ENCODE data around the gene MAL.
"Not testable (repeated sequence)": the region's sequence is repeated elsewhere in the genome, so short reads cannot be mapped to it uniquely, and the experiment has no call there.

The MAL gene

GRCh38 chr2:95031726-95032116, 6.2 kb downstream of the MAL start:
- Histone ChIP-seq H3K27ac (ENCODE audit: insufficient read depth, low read depth, low read length, poor library complexity, severe bottlenecking) (no peak overlapping the region), H3K4me3 (ENCODE audit: insufficient read depth, low read depth, low read length) (no peak overlapping the region), H3K36me3 (ENCODE audit: control insufficient read depth, insufficient read depth, low read length) (no peaks in the 10 kb centered on the region), H3K9me3 (ENCODE audit: control insufficient read depth, low read length) (no peaks in the 10 kb centered on the region), H3K4me1 (ENCODE audit: control insufficient read depth, insufficient read depth, low read length) (peaks cover 9% of the 10 kb centered on the region), H3K27me3 (ENCODE audit: control insufficient read depth, insufficient read depth, low read length, poor library complexity, severe bottlenecking) (peaks cover 27% of the 10 kb centered on the region)
- WGBS, 2 experiments = 81 to 89% methylated on average over 1 of the region's 1 CpG

- H3K9me3 ChIP-seq (ENCODE audit: control insufficient read depth, low read length) = no peaks in the 10 kb centered on the region
- no peak overlapping the region for H3K27ac ChIP-seq (ENCODE audit: insufficient read depth, low read depth, low read length, poor library complexity, severe bottlenecking)
- 84 to 90% methylated on average over 3 of the region's 3 CpGs for WGBS, 2 experiments
- no peak overlapping the region for H3K4me3 ChIP-seq (ENCODE audit: insufficient read depth, low read depth, low read length)
- H3K27me3 ChIP-seq (ENCODE audit: control insufficient read depth, insufficient read depth, low read length, poor library complexity, severe bottlenecking) = peaks cover 21% of the 10 kb centered on the region
- no peaks in the 10 kb centered on the region for H3K36me3 ChIP-seq (ENCODE audit: control insufficient read depth, insufficient read depth, low read length)
- peaks cover 9% of the 10 kb centered on the region for H3K4me1 ChIP-seq (ENCODE audit: control insufficient read depth, insufficient read depth, low read length)
Measured at GRCh38 chr2:95032341-95032740, 6.8 kb downstream of the MAL start.

- Histone ChIP-seq H3K9me3 (ENCODE audit: control insufficient read depth, low read length) (no peaks in the 10 kb centered on the region), H3K4me1 (ENCODE audit: control insufficient read depth, insufficient read depth, low read length) (peaks cover 9% of the 10 kb centered on the region), H3K36me3 (ENCODE audit: control insufficient read depth, insufficient read depth, low read length) (no peaks in the 10 kb centered on the region), H3K27me3 (ENCODE audit: control insufficient read depth, insufficient read depth, low read length, poor library complexity, severe bottlenecking) (peaks cover 14% of the 10 kb centered on the region), H3K4me3 (ENCODE audit: insufficient read depth, low read depth, low read length) (no peak overlapping the region), H3K27ac (ENCODE audit: insufficient read depth, low read depth, low read length, poor library complexity, severe bottlenecking) (no peak overlapping the region)
- WGBS, 2 experiments = 72 to 75% methylated on average over 16 of the region's 16 CpGs
Measured at GRCh38 chr2:95032868-95033603, 7.5 kb downstream of the MAL start.

GRCh38 chr2:95034221-95034620, 8.7 kb downstream of the MAL start:
- no peaks in the 10 kb centered on the region for H3K36me3 ChIP-seq (ENCODE audit: control insufficient read depth, insufficient read depth, low read length)
- H3K27ac ChIP-seq (ENCODE audit: insufficient read depth, low read depth, low read length, poor library complexity, severe bottlenecking) = no peak overlapping the region
- WGBS, 2 experiments = 91 to 93% methylated on average over 4 of the region's 4 CpGs
- H3K4me1 ChIP-seq (ENCODE audit: control insufficient read depth, insufficient read depth, low read length) = peaks cover 9% of the 10 kb centered on the region
- peaks cover 2% of the 10 kb centered on the region for H3K27me3 ChIP-seq (ENCODE audit: control insufficient read depth, insufficient read depth, low read length, poor library complexity, severe bottlenecking)
- H3K4me3 ChIP-seq (ENCODE audit: insufficient read depth, low read depth, low read length) = no peak overlapping the region
- no peaks in the 10 kb centered on the region for H3K9me3 ChIP-seq (ENCODE audit: control insufficient read depth, low read length)

GRCh38 chr2:95034818-95035217, 9.3 kb downstream of the MAL start:
- 83 to 85% methylated on average over 7 of the region's 7 CpGs for WGBS, 2 experiments
- H3K4me1 ChIP-seq (ENCODE audit: control insufficient read depth, insufficient read depth, low read length) = peaks cover 9% of the 10 kb centered on the region
- H3K36me3 ChIP-seq (ENCODE audit: control insufficient read depth, insufficient read depth, low read length) = no peaks in the 10 kb centered on the region
- H3K4me3 ChIP-seq (ENCODE audit: insufficient read depth, low read depth, low read length) = no peak overlapping the region
- no peaks in the 10 kb centered on the region for H3K27me3 ChIP-seq (ENCODE audit: control insufficient read depth, insufficient read depth, low read length, poor library complexity, severe bottlenecking)
- no peak overlapping the region for H3K27ac ChIP-seq (ENCODE audit: insufficient read depth, low read depth, low read length, poor library complexity, severe bottlenecking)
- H3K9me3 ChIP-seq (ENCODE audit: control insufficient read depth, low read length) = no peaks in the 10 kb centered on the region

- Histone ChIP-seq H3K27me3 (ENCODE audit: control insufficient read depth, insufficient read depth, low read length, poor library complexity, severe bottlenecking) (no peaks in the 10 kb centered on the region), H3K4me1 (ENCODE audit: control insufficient read depth, insufficient read depth, low read length) (no peaks in the 10 kb centered on the region), H3K9me3 (ENCODE audit: control insufficient read depth, low read length) (no peaks in the 10 kb centered on the region), H3K36me3 (ENCODE audit: control insufficient read depth, insufficient read depth, low read length) (no peaks in the 10 kb centered on the region), H3K27ac (ENCODE audit: insufficient read depth, low read depth, low read length, poor library complexity, severe bottlenecking) (no peak overlapping the region), H3K4me3 (ENCODE audit: insufficient read depth, low read depth, low read length) (no peak overlapping the region)
- WGBS, 2 experiments = 90 to 91% methylated on average over 3 of the region's 3 CpGs
Measured at GRCh38 chr2:95036596-95037383, 11.3 kb downstream of the MAL start.

GRCh38 chr2:95037384-95037839, 11.9 kb downstream of the MAL start:
- no peak overlapping the region for H3K4me3 ChIP-seq (ENCODE audit: insufficient read depth, low read depth, low read length)
- no peaks in the 10 kb centered on the region for H3K36me3 ChIP-seq (ENCODE audit: control insufficient read depth, insufficient read depth, low read length)
- H3K4me1 ChIP-seq (ENCODE audit: control insufficient read depth, insufficient read depth, low read length) = no peaks in the 10 kb centered on the region
- 91 to 93% methylated on average over 2 of the region's 2 CpGs for WGBS, 2 experiments
- no peaks in the 10 kb centered on the region for H3K27me3 ChIP-seq (ENCODE audit: control insufficient read depth, insufficient read depth, low read length, poor library complexity, severe bottlenecking)
- H3K9me3 ChIP-seq (ENCODE audit: control insufficient read depth, low read length) = no peaks in the 10 kb centered on the region
- no peak overlapping the region for H3K27ac ChIP-seq (ENCODE audit: insufficient read depth, low read depth, low read length, poor library complexity, severe bottlenecking)

- H3K4me3 ChIP-seq (ENCODE audit: insufficient read depth, low read depth, low read length); H3K4me1 ChIP-seq (ENCODE audit: control insufficient read depth, insufficient read depth, low read length); H3K9me3 ChIP-seq (ENCODE audit: control insufficient read depth, low read length); H3K36me3 ChIP-seq (ENCODE audit: control insufficient read depth, insufficient read depth, low read length); H3K27me3 ChIP-seq (ENCODE audit: control insufficient read depth, insufficient read depth, low read length, poor library complexity, severe bottlenecking); H3K27ac ChIP-seq (ENCODE audit: insufficient read depth, low read depth, low read length, poor library complexity, severe bottlenecking): not testable (repeated sequence)
- WGBS, 2 experiments = 88 to 92% methylated on average over 3 of the region's 3 CpGs
Measured at GRCh38 chr2:95037841-95038585, 12.5 kb downstream of the MAL start.

GRCh38 chr2:95038635-95039298, 13.3 kb downstream of the MAL start:
- no peaks in the 10 kb centered on the region for H3K36me3 ChIP-seq (ENCODE audit: control insufficient read depth, insufficient read depth, low read length)
- 93 to 94% methylated on average over 4 of the region's 4 CpGs for WGBS, 2 experiments

More at GRCh38 chr2:95038635-95039298, 13.3 kb downstream of the MAL start:
- H3K4me3 ChIP-seq (ENCODE audit: insufficient read depth, low read depth, low read length) = no peak overlapping the region
- no peaks in the 10 kb centered on the region for H3K9me3 ChIP-seq (ENCODE audit: control insufficient read depth, low read length)
- H3K27me3 ChIP-seq (ENCODE audit: control insufficient read depth, insufficient read depth, low read length, poor library complexity, severe bottlenecking) = no peaks in the 10 kb centered on the region
- no peak overlapping the region for H3K27ac ChIP-seq (ENCODE audit: insufficient read depth, low read depth, low read length, poor library complexity, severe bottlenecking)
- peaks cover 2% of the 10 kb centered on the region for H3K4me1 ChIP-seq (ENCODE audit: control insufficient read depth, insufficient read depth, low read length)
